ENCODE data around the gene LGR4.

LGR4 gene

GRCh38 chr11:27427183-27427980 lies 45.2 kb downstream of the LGR4 start:
- POLR2A ChIA-PET, result interaction anchor here (0.8 kb wide), 1 partner anchor 45 kb away, joined by 3 read pairs; the partner anchor contains the start of gene LGR4
- TF ChIP-seq CTBP1 (IDR thresholded peaks at IDR 0.05; ENCODE audit: borderline replicate concordance), result no peak
- TF ChIP-seq SP1 (IDR thresholded peaks at IDR 0.05), result no peak
- no peak for TF ChIP-seq SUZ12 (IDR thresholded peaks at IDR 0.05)
- no peak for TF ChIP-seq FOXA1 (IDR thresholded peaks at IDR 0.05)
- no peak for TF ChIP-seq NFRKB (IDR thresholded peaks at IDR 0.05)
- DNase-seq (ENCODE audit: extremely low spot score), result no peak
- CTCF ChIA-PET, result interaction anchor here (0.8 kb wide), 1 partner anchor 71 kb away, joined by 3 read pairs; no protein-coding TSS in a partner anchor

GRCh38 chr11:27425814-27426213 lies 46.8 kb downstream of the LGR4 start:
- TF ChIP-seq CTBP1 (IDR thresholded peaks at IDR 0.05; ENCODE audit: borderline replicate concordance) (no peak), FOXK2 (IDR thresholded peaks at IDR 0.05) (no peak), SUZ12 (IDR thresholded peaks at IDR 0.05) (no peak), ARNT (IDR thresholded peaks at IDR 0.05) (no peak), FOXA1 (IDR thresholded peaks at IDR 0.05) (no peak), ELF4 (IDR thresholded peaks at IDR 0.05) (no peak), NFRKB (IDR thresholded peaks at IDR 0.05) (no peak), L3MBTL2 (conservative IDR thresholded peaks at IDR 0.05) (no peak), FOXM1 (IDR thresholded peaks at IDR 0.05; ENCODE audit: borderline replicate concordance) (no peak), SP1 (IDR thresholded peaks at IDR 0.05) (no peak), LEF1 (IDR thresholded peaks at IDR 0.05; ENCODE audit: borderline replicate concordance) (no peak), HDGF (IDR thresholded peaks at IDR 0.05; ENCODE audit: borderline replicate concordance) (no peak), BHLHE40 (IDR thresholded peaks at IDR 0.05; ENCODE audit: borderline replicate concordance) (no peak), ZNF384 (IDR thresholded peaks at IDR 0.05) (no peak), TARDBP (IDR thresholded peaks at IDR 0.05) (no peak), PKNOX1 (IDR thresholded peaks at IDR 0.05) (no peak)
- POLR2A ChIA-PET, result no interaction called here
- DNase-seq (ENCODE audit: extremely low spot score), result no peak
- CTCF ChIA-PET, result no interaction called here

- ChIA-PET POLR2A (no interaction called here), CTCF (no interaction called here)
- TF ChIP-seq L3MBTL2 (conservative IDR thresholded peaks at IDR 0.05), result no peak
- TF ChIP-seq BHLHE40 (IDR thresholded peaks at IDR 0.05; ENCODE audit: borderline replicate concordance), result no peak
- no peak for TF ChIP-seq HDGF (IDR thresholded peaks at IDR 0.05; ENCODE audit: borderline replicate concordance)
- TF ChIP-seq PKNOX1 (IDR thresholded peaks at IDR 0.05), result no peak
- no peak for TF ChIP-seq FOXA1 (IDR thresholded peaks at IDR 0.05)
- TF ChIP-seq FOXK2 (IDR thresholded peaks at IDR 0.05), result no peak
- TF ChIP-seq LEF1 (IDR thresholded peaks at IDR 0.05; ENCODE audit: borderline replicate concordance), result no peak
- TF ChIP-seq ARNT (IDR thresholded peaks at IDR 0.05), result no peak
- no peak for TF ChIP-seq NFRKB (IDR thresholded peaks at IDR 0.05)
- no peak for TF ChIP-seq CTBP1 (IDR thresholded peaks at IDR 0.05; ENCODE audit: borderline replicate concordance)
- TF ChIP-seq TARDBP (IDR thresholded peaks at IDR 0.05), result no peak
- no peak for TF ChIP-seq SUZ12 (IDR thresholded peaks at IDR 0.05)
- TF ChIP-seq SP1 (IDR thresholded peaks at IDR 0.05), result no peak
- no peak for TF ChIP-seq FOXM1 (IDR thresholded peaks at IDR 0.05; ENCODE audit: borderline replicate concordance)
- TF ChIP-seq ELF4 (IDR thresholded peaks at IDR 0.05), result no peak
- no peak for TF ChIP-seq ZNF384 (IDR thresholded peaks at IDR 0.05)
Observed at GRCh38 chr11:27423125-27423524, 49.5 kb downstream of the LGR4 start.

GRCh38 chr11:27421819-27422494 lies 50.6 kb downstream of the LGR4 start:
- no peak for DNase-seq (ENCODE audit: extremely low spot score)
- ChIA-PET POLR2A (no interaction called here), CTCF (no interaction called here)
- no peak for TF ChIP-seq HDGF (IDR thresholded peaks at IDR 0.05; ENCODE audit: borderline replicate concordance)
- TF ChIP-seq ZNF384 (IDR thresholded peaks at IDR 0.05), result no peak
- no peak for TF ChIP-seq FOXK2 (IDR thresholded peaks at IDR 0.05)
- no peak for TF ChIP-seq BHLHE40 (IDR thresholded peaks at IDR 0.05; ENCODE audit: borderline replicate concordance)
- no peak for TF ChIP-seq NFRKB (IDR thresholded peaks at IDR 0.05)

More at GRCh38 chr11:27423125-27423524, 49.5 kb downstream of the LGR4 start:
- DNase-seq (ENCODE audit: extremely low spot score), result peak; percentile 31

GRCh38 chr11:27420722-27421572 lies 51.6 kb downstream of the LGR4 start:
- ChIA-PET CTCF (no interaction called here), POLR2A (no interaction called here)
- DNase-seq (ENCODE audit: extremely low spot score), result no peak
- TF ChIP-seq HDGF (IDR thresholded peaks at IDR 0.05; ENCODE audit: borderline replicate concordance) (no peak), SUZ12 (IDR thresholded peaks at IDR 0.05) (no peak), PKNOX1 (IDR thresholded peaks at IDR 0.05) (peak; percentile 17; the same call in 1 of the 2 replicates), FOXK2 (IDR thresholded peaks at IDR 0.05) (no peak)

All from HEK293T (cell line).